ENCODE measurements around the gene PRKCA. TPM values are rescaled to one million over a fixed set of nuclear protein-coding genes. Genes with fewer than 3 reads are reported as not detected.

Gene PRKCA
- total and polyA plus RNA-seq, 2 of the 13 experiments (the other 11 are each of a cell fraction or from before 2014, with no cell fraction given): 18.5 to 21.5 TPM

DNA sequence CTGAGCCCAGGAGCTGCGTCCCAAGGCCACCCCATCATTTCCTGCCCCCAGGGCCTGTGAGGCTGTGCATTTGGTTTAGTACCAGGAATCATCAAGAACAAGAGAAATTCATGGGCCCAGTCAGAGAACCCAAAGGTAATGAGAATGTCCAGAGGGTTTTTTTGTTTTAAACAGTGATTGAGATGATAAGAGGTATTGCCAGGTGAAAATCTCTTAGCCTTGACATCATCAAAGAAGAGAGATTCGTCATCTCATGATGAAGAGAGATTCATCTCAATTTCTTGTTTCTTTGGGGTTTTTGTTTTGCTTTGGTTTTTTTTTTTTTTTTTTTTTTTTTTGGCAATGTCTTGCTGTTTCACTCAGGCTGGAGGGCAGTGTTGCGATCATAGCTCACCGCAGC lies 361.9 kb downstream of the PRKCA start:
- intact Hi-C loops (cut with micrococcal nuclease; ENCODE audit: unreplicated experiment): no loop called here
- H4K20me1 ChIP-seq (ENCODE audit: insufficient read depth, low read length): no peaks in the 10 kb centered on the region
- in situ Hi-C loops (cut with HindIII; ENCODE audit: extremely low pct_ligation_motif_present, low pct_unique_long_range_greater_than_20kb): no loop called here
- no peak for ATAC-seq
- BruUV-seq (replicated peaks): no TSS peak
- no peak for DNase-seq (ENCODE audit: low spot score)
- H3K36me3 ChIP-seq (replicated peaks in 1 of 2; ENCODE audit: control insufficient read depth in 1 of 2, insufficient read depth in 2 of 2, low read length in 2 of 2): peaks cover 0 to 1% of the 10 kb centered on the region in 2 experiments; a peak in 1 of 5 replicates
- FAIRE-seq: no peak
- H3K9me3 ChIP-seq (ENCODE audit: low read length): no peaks in the 10 kb centered on the region
- no peaks in the 10 kb centered on the region for H3K79me2 ChIP-seq (ENCODE audit: insufficient read depth, low read length)
- H3K9ac ChIP-seq (ENCODE audit: insufficient read depth, low read depth, low read length): no peak overlapping the region
- no peaks in the 10 kb centered on the region for H3K4me1 ChIP-seq (ENCODE audit: insufficient read depth, low read length)
- CTCF ChIA-PET (ENCODE audit: low intra/inter-chr PET ratio, low total read pairs): no interaction called here
- no peak overlapping the region for H3K4me3 ChIP-seq (replicated peaks in 1 of 3; ENCODE audit: insufficient read depth in 1 of 3, low read depth in 2 of 3, low read length in 3 of 3)
- H3K27me3 ChIP-seq (ENCODE audit: control insufficient read depth in 1 of 2, insufficient read depth in 2 of 2, low read length in 2 of 2): no peaks in the 10 kb centered on the region
- POLR2A ChIA-PET: no interaction called here
- H3K27ac ChIP-seq (ENCODE audit: extremely low read length, insufficient read depth, low read length): no peak overlapping the region
- no peak overlapping the region for H2AFZ ChIP-seq (ENCODE audit: low read length)
- TF ChIP-seq TCF12 (IDR thresholded peaks at IDR 0.05) (no peak), TCF12 (CRISPR knock-in tag; IDR thresholded peaks at IDR 0.05) (no peak), ZKSCAN8 (CRISPR knock-in tag; IDR thresholded peaks at IDR 0.05; ENCODE audit: borderline replicate concordance) (no peak), ONECUT2 (CRISPR knock-in tag; IDR thresholded peaks at IDR 0.05) (no peak), ZNF737 (CRISPR knock-in tag; IDR thresholded peaks at IDR 0.05; ENCODE audit: borderline replicate concordance) (no peak), POLR2A (IDR thresholded peaks at IDR 0.05; ENCODE audit: insufficient read depth in 1 of 2, low read depth in 2 of 2, low read length in 2 of 2) (no peak)
- H3K4me2 ChIP-seq (ENCODE audit: low read depth, low read length): no peak overlapping the region
- over 99% methylated on average over 4 of the region's 4 CpGs for WGBS (ENCODE audit: low lambda C conversion rate)

DNA sequence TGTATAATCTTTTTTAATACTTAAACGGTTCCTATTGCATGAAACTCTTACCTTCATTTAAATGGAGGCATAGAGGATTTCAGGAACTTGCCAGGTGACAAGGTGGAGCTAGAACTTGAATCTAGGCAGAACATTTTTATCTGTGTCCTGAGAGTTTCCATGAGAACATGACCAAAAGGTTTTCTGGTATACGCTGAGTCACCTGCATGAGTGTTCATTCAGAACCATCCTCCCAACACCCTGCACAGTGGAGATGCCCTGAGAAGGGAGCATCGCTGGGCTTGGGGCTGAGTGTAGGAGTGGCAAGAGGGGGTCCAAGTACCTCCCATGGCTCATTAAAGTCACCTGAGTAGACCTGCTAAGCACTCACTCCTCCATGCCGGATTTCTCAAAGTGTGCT lies 362.8 kb downstream of the PRKCA start:
- ChIA-PET POLR2A (no interaction called here), CTCF (ENCODE audit: low intra/inter-chr PET ratio, low total read pairs) (no interaction called here)
- H3K36me3 ChIP-seq (replicated peaks in 1 of 2; ENCODE audit: control insufficient read depth in 1 of 2, insufficient read depth in 2 of 2, low read length in 2 of 2): peaks cover 0 to 1% of the 10 kb centered on the region in 2 experiments; a peak in 1 of 5 replicates
- no peaks in the 10 kb centered on the region for H4K20me1 ChIP-seq (ENCODE audit: insufficient read depth, low read length)
- H3K4me2 ChIP-seq (ENCODE audit: low read depth, low read length): no peak overlapping the region
- no TSS peak for BruUV-seq (replicated peaks)
- ATAC-seq (no peak), DNase-seq (ENCODE audit: low spot score) (no peak), FAIRE-seq (no peak)
- H3K27ac ChIP-seq (ENCODE audit: extremely low read length, insufficient read depth, low read length): no peak overlapping the region
- H3K4me1 ChIP-seq (ENCODE audit: insufficient read depth, low read length): no peaks in the 10 kb centered on the region
- TF ChIP-seq PPARG (CRISPR knock-in tag; conservative IDR thresholded peaks at IDR 0.05) (no peak), NFKBIZ (CRISPR knock-in tag; IDR thresholded peaks at IDR 0.05) (no peak), ZNF629 (CRISPR knock-in tag; conservative IDR thresholded peaks at IDR 0.05) (no peak), MED8 (CRISPR knock-in tag; IDR thresholded peaks at IDR 0.05; ENCODE audit: insufficient replicate concordance) (no peak), TSC22D2 (CRISPR knock-in tag; IDR thresholded peaks at IDR 0.05; ENCODE audit: borderline replicate concordance) (no peak), ARNTL (CRISPR knock-in tag; IDR thresholded peaks at IDR 0.05) (no peak)
- TF ChIP-seq, protein P1, sequence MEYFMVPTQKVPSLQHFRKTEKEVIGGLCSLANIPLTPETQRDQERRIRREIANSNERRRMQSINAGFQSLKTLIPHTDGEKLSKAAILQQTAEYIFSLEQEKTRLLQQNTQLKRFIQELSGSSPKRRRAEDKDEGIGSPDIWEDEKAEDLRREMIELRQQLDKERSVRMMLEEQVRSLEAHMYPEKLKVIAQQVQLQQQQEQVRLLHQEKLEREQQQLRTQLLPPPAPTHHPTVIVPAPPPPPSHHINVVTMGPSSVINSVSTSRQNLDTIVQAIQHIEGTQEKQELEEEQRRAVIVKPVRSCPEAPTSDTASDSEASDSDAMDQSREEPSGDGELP (IDR thresholded peaks at IDR 0.05; ENCODE audit: borderline replicate concordance, low read depth): no peak
- TF ChIP-seq, protein P2, sequence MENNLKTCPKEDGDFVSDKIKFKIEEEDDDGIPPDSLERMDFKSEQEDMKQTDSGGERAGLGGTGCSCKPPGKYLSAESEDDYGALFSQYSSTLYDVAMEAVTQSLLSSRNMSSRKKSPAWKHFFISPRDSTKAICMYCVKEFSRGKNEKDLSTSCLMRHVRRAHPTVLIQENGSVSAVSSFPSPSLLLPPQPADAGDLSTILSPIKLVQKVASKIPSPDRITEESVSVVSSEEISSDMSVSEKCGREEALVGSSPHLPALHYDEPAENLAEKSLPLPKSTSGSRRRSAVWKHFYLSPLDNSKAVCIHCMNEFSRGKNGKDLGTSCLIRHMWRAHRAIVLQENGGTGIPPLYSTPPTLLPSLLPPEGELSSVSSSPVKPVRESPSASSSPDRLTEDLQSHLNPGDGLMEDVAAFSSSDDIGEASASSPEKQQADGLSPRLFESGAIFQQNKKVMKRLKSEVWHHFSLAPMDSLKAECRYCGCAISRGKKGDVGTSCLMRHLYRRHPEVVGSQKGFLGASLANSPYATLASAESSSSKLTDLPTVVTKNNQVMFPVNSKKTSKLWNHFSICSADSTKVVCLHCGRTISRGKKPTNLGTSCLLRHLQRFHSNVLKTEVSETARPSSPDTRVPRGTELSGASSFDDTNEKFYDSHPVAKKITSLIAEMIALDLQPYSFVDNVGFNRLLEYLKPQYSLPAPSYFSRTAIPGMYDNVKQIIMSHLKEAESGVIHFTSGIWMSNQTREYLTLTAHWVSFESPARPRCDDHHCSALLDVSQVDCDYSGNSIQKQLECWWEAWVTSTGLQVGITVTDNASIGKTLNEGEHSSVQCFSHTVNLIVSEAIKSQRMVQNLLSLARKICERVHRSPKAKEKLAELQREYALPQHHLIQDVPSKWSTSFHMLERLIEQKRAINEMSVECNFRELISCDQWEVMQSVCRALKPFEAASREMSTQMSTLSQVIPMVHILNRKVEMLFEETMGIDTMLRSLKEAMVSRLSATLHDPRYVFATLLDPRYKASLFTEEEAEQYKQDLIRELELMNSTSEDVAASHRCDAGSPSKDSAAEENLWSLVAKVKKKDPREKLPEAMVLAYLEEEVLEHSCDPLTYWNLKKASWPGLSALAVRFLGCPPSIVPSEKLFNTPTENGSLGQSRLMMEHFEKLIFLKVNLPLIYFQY (CRISPR knock-in tag; IDR thresholded peaks at IDR 0.05; ENCODE audit: borderline replicate concordance): no peak
- H3K4me3 ChIP-seq (replicated peaks in 1 of 3; ENCODE audit: insufficient read depth in 1 of 3, low read depth in 2 of 3, low read length in 3 of 3): no peak overlapping the region
- no peaks in the 10 kb centered on the region for H3K9me3 ChIP-seq (ENCODE audit: low read length)
- WGBS (ENCODE audit: low lambda C conversion rate): 97% methylated on average over 4 of the region's 4 CpGs
- H3K79me2 ChIP-seq (ENCODE audit: insufficient read depth, low read length): no peaks in the 10 kb centered on the region
- intact Hi-C loops (cut with micrococcal nuclease; ENCODE audit: unreplicated experiment): no loop called here
- no peak overlapping the region for H2AFZ ChIP-seq (ENCODE audit: low read length)
- no peak overlapping the region for H3K9ac ChIP-seq (ENCODE audit: insufficient read depth, low read depth, low read length)
- no peaks in the 10 kb centered on the region for H3K27me3 ChIP-seq (ENCODE audit: control insufficient read depth in 1 of 2, insufficient read depth in 2 of 2, low read length in 2 of 2)
- in situ Hi-C loops (cut with HindIII; ENCODE audit: extremely low pct_ligation_motif_present, low pct_unique_long_range_greater_than_20kb): no loop called here

All from HepG2 (cell line).